Epidermal melanocyte (primary cell): ENCODE measurements around the gene ANTXR1.

Experiments used
- DNase-seq: peaks from one replicate; pipeline ENCODE4 v3.0.0; 2011; ENCODE audit warnings: low spot score; ENCODE audit not compliant: insufficient read length

Gene ANTXR1

DNA sequence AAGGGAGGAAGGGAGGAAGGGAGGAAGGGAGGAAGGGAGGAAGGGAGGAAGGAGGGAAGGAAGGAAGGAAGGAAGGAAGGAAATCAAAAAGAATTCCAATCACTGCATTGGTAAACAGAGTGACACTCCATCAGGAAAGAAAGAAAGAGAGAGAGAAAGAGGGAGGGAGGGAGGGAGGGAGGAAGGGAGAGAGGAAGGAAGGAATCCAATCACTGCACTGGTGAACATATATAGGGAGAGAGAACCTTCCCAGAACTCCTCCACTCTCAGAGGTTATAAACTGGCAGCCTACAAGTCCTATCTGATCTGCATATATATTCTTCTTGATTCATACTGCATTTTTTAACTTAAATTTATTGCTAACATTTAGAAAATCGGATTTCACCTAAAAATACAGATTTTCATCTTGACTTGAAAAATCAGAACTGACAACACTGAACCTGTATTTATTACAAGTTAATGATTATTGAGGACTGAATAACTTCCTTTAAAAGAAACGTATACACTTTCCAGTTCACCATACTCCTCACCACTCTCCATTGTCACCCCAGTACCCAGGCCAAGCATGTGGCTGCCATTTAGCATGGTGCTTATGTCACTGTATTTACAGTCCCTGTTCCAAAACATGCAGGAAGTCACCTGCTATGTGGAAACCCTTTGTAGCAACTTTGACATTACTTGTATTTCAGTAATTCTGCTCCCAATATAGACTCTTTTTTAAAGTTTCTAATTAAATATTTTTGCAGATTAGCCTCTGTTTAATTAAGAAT lies 83.5 kb downstream of the ANTXR1 start:
- no peak for DNase-seq

DNA sequence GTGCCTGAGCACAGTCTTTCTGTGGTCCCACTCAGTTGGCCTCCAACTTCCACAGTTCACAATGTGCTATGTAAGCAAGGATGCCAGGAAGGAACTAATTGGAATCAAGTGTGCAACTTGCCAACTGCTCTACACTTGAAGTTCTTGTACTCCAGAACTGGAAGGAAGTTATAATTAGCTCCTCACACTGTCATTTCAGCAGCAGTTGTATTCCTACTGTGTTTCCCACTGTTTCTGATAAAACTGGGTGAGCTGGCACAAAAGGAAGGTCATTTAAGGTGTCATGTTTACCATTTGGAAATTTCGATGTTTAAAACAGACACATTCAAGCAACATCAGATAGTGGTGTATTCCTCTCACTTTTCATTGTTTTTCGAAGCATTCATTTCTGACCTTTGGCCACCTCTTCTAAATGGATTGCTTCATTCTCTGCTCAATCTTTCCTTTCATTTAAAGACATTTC lies 84.2 kb downstream of the ANTXR1 start:
- no peak for DNase-seq

DNA sequence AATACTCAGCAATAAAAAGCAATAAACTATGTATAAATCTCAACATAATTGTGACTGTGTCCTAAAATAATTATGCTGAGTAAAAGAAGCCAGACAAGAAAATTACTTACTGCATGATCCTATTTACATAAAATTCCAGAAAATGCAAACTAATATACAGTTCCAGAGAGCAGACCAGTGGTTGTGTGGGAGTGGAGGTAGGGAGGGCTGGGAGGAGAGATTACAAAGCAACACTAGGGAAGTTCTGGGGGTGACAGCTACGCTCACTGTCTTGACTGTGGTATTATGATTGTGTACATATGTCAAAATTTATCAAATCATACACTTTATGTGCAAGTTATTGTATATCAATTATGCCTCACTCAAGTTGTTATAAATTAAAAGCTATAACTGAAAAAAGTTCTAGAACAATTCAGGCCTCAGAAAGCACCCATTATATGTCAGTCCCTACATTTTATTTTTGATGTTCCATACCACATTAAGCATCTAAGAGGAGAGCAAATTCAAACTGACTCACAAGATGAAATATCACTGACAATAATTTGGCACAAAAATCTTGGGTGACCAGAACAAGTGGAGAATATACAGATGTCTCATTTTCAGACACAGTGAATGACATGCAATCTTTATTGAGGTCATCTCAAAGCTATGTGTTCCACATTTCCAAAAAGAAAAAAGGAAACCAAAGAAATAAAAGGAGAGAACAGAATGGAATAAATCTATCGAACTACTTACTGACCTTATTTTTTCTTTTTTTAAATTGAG lies 85.1 kb downstream of the ANTXR1 start:
- no peak for DNase-seq

GRCh38 chr2:69099541-69099940 lies 86.6 kb downstream of the ANTXR1 start:
- no peak for DNase-seq

DNA sequence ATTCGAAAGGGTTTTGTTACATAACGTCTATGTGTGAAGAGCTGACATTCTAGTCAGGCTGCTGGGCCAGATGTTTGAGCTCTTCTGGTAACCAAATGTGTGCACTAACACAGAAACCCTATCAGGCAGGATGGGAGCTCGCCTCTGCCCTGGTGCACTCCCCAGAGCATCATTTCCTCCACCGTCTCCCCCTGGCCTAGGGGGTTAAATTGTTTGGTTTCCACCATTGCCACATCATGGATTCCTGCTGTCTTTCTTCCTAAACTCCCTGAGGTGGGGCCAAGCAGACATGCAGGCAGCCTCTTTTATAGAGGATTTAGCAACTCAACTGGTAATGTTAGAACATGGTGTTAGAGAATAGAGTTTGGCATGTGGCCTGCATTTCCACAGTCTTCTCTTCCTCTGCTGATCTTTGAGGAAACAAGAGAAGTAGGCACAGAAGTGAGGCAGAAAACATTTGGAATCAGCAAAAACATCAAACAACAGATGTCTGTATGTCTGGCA lies 87.3 kb downstream of the ANTXR1 start:
- DNase-seq = no peak

GRCh38 chr2:69102041-69102593 lies 89.1 kb downstream of the ANTXR1 start:
- no peak for DNase-seq

DNA sequence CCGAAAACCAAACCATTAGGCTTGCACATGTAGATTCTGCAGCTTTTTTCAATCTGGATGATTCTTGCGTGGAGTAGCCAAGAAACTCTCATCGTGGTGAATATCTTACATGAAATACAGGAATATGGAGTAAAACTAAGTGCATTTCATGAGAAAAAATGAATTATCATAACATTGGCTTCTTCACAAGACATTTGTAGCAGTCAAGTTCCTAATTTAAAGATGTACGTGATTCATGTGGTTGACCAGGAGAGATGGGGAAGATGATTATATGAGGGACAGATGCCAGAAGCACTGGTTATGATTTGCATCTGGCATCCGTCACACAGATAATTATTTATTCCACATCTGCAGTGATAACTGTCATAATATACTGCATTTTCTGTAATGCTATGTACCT lies 90.4 kb downstream of the ANTXR1 start:
- DNase-seq = no peak

GRCh38 chr2:69104261-69104660 lies 91.3 kb downstream of the ANTXR1 start:
- DNase-seq = no peak

- no peak for DNase-seq
Measured at GRCh38 chr2:69109255-69109654, 96.3 kb downstream of the ANTXR1 start.

DNA sequence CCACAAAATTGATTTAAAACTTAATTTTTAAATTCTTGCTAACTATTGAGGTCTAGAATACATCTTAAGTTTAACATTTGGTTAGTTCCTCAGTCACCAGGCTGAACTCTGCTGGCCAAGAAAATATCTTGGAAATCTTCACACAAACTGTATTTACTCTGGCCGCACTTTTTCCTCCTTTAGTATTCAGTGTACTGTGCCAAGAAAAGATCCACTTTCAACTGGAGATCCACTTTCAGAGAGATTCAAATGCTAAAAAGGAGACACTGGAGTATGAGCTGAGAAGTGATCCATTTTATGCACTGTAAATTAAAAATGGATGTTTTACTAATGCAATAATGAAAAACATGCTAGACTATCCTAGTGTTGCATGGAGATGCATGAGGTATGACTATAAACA lies 98.1 kb downstream of the ANTXR1 start:
- DNase-seq = no peak

- no peak for DNase-seq
Measured at GRCh38 chr2:69113627-69114026, 100.6 kb downstream of the ANTXR1 start.

- DNase-seq = no peak
Measured at GRCh38 chr2:69114534-69114933, 101.6 kb downstream of the ANTXR1 start.

DNA sequence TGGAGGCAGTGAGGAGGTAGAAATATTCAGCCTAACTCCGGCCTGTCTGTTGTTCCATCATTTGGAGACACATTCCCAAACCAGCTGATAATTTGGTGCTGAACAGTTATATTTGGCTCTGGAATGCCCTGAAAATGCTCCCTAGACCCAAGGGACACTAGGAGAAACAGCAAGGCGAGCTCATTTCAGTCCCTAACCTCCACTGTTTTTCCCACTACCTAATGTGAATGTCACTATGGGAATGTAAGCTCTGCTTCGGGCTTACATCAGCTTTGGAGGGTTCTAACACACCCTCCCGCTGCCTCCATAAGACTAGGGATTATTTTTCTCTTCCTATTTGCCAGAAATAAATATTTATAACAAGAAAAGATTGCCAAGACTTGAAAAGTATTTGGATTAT lies 103.5 kb downstream of the ANTXR1 start:
- no peak for DNase-seq

- no peak for DNase-seq
Measured at GRCh38 chr2:69118609-69119008, 105.6 kb downstream of the ANTXR1 start.

- no peak for DNase-seq
Measured at GRCh38 chr2:69119104-69119894, 106.3 kb downstream of the ANTXR1 start.

- DNase-seq = no peak
Measured at GRCh38 chr2:69122271-69122670, 109.3 kb downstream of the ANTXR1 start.

DNA sequence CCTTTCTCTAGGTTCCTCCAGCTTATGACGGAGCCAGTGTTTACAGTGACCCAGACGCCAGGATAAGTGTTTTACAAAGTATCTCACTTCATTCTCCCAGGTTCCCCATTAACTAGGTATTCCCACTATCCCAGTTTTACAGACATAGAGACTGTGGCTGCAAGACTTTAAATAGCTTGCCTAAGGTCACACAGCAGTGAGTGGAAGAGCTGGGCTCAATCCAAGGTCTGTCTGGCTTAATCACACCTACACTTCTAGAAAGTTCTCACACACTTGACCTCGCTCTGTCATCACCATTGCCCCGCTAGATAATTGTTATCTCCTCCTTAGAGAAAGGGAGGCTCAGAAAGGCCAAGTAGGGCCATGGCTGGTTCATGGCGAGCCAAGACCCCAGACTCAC lies 110.2 kb downstream of the ANTXR1 start:
- no peak for DNase-seq

- DNase-seq = no peak
Measured at GRCh38 chr2:69124343-69124742, 111.4 kb downstream of the ANTXR1 start.

DNA sequence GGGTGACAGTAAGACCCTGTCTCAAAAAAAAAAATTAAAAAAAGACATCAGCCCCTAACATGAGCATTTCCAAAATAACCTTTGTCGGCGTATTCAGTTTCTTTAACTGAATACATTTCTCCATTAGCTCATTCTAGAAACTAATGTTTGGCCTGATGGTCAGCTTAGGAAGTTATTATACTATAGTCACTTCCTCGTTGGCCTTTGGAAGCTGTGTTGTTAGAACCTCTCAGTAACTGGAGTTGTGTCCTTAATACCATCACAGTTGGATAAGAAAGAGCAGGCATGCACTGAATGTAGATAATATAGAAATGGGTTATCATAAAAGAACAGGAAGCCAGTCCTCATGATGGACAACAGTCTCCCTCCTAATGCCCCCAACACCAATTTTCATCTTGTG lies 112.8 kb downstream of the ANTXR1 start:
- no peak for DNase-seq

- no peak for DNase-seq
Measured at GRCh38 chr2:69126341-69126740, 113.4 kb downstream of the ANTXR1 start.

DNA sequence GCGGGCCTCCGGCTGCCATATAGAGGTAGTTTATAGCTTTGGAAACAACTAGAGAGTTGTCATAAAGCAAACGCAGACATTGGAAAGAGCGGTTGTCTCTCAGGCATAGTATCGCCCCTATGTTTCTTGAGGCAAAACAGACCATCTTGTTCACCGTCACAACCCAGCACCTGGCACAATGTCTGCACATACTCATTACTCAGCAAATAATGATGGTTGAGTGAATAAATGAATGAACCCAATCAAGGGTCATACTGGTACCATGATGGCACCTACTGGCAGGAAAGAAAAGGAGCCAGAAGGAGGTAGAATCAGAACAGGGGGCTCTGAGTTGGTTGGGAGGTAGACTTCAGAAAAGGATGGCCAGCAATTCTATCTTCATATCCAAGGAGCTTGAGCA lies 118.5 kb downstream of the ANTXR1 start:
- DNase-seq = no peak
